Type B pancreatic cell (in vitro differentiated cells): Measurements from ENCODE around the gene SOCS7. TPM values are rescaled to one million over a fixed set of nuclear protein-coding genes. Genes with fewer than 3 reads are reported as not detected.

ENCODE experiments used
- DNase-seq: peaks from one replicate; pipeline ENCODE4 v3.0.0; 2021; ENCODE audit warnings: mixed read lengths; ENCODE audit not compliant: unreplicated experiment; ENCODE audit errors: extremely low spot score
- H3K27ac Mint-ChIP-seq: 2 replicates; pipeline ENCODE4 v1.8.0; 2021; ENCODE audit warnings: mild to moderate bottlenecking, mixed read lengths
- H3K27me3 Mint-ChIP-seq: 2 replicates; pipeline ENCODE4 v1.8.0; 2021; ENCODE audit warnings: mixed read lengths
- H3K36me3 Mint-ChIP-seq: 2 replicates; pipeline ENCODE4 v1.8.0; 2021; ENCODE audit warnings: mixed read lengths
- H3K4me1 Mint-ChIP-seq: one replicate; pipeline ENCODE4 v1.8.0; 2021; ENCODE audit warnings: mixed read lengths; ENCODE audit not compliant: unreplicated experiment
- H3K4me3 Mint-ChIP-seq: 2 replicates; pipeline ENCODE4 v1.8.0; 2021; ENCODE audit warnings: mild to moderate bottlenecking, mixed read lengths
- H3K9me3 Mint-ChIP-seq: 2 replicates; pipeline ENCODE4 v1.8.0; 2021; ENCODE audit warnings: mixed read lengths
- CTCF ChIP-seq: fragments of 200-600 bp; sonication (generic); conservative IDR thresholded peaks from 2 replicates; pipeline ENCODE4 v1.5.0; 2021; ENCODE audit warnings: antibody characterized with exemption, mild to moderate bottlenecking
- total RNA-seq: library from RNA; stranded (reverse); gene quantifications from 2 replicates; pipeline ENCODE4 v1.2.1, GENCODE V29; 2021; ENCODE audit warnings: low replicate concordance

Gene SOCS7
- total RNA-seq, 1 donor from 2014 or later, result 25.8 TPM

GRCh38 chr17:38451840-38452529 lies 100.3 kb downstream of the SOCS7 start:
- Mint-ChIP-seq H3K36me3 (peaks cover 8% of the 10 kb centered on the region), H3K9me3 (no peaks in the 10 kb centered on the region), H3K27me3 (peaks cover 32% of the 10 kb centered on the region)

GRCh38 chr17:38452719-38453118 lies 101.1 kb downstream of the SOCS7 start:
- Mint-ChIP-seq H3K27me3 (peaks cover 37% of the 10 kb centered on the region), H3K27ac (peak overlapping the region; percentile 98), H3K4me3 (peak overlapping the region; percentile 89), H3K4me1 (peaks cover 59% of the 10 kb centered on the region), H3K9me3 (no peaks in the 10 kb centered on the region), H3K36me3 (peaks cover 13% of the 10 kb centered on the region)
- DNase-seq, result no peak
- no peak for TF ChIP-seq CTCF

More at GRCh38 chr17:38451840-38452529, 100.3 kb downstream of the SOCS7 start:
- H3K4me1 Mint-ChIP-seq, result peaks cover 53% of the 10 kb centered on the region
- no peak for DNase-seq
- no peak for TF ChIP-seq CTCF
- peak overlapping the region; percentile 89 for H3K4me3 Mint-ChIP-seq
- peak overlapping the region; percentile 98 for H3K27ac Mint-ChIP-seq

GRCh38 chr17:38453951-38454421 lies 102.3 kb downstream of the SOCS7 start:
- no peak for TF ChIP-seq CTCF
- H3K36me3 Mint-ChIP-seq, result peaks cover 14% of the 10 kb centered on the region
- peaks cover 62% of the 10 kb centered on the region for H3K4me1 Mint-ChIP-seq
- peaks cover 37% of the 10 kb centered on the region for H3K27me3 Mint-ChIP-seq
- no peaks in the 10 kb centered on the region for H3K9me3 Mint-ChIP-seq
- peak overlapping the region; percentile 90 for H3K4me3 Mint-ChIP-seq
- H3K27ac Mint-ChIP-seq, result peak overlapping the region; percentile 95
- DNase-seq, result no peak

GRCh38 chr17:38454532-38454931 lies 102.9 kb downstream of the SOCS7 start:
- DNase-seq, result no peak
- peaks cover 14% of the 10 kb centered on the region for H3K36me3 Mint-ChIP-seq
- H3K4me3 Mint-ChIP-seq, result peak overlapping the region; percentile 90

More at GRCh38 chr17:38454532-38454931, 102.9 kb downstream of the SOCS7 start:
- H3K9me3 Mint-ChIP-seq, result no peaks in the 10 kb centered on the region
- peaks cover 61% of the 10 kb centered on the region for H3K4me1 Mint-ChIP-seq
- peaks cover 37% of the 10 kb centered on the region for H3K27me3 Mint-ChIP-seq
- peak overlapping the region; percentile 95 for H3K27ac Mint-ChIP-seq
- no peak for TF ChIP-seq CTCF

Other genes with a start within 250 kb of the SOCS7 start
- gene TBC1D3E, start 223.9 kb upstream of the SOCS7 start, total RNA-seq, result not detected in 2 replicates
- not detected in 2 replicates for gene TBC1D3, start 159.3 kb upstream of the SOCS7 start, total RNA-seq
- gene MRPL45, start 54.7 kb upstream of the SOCS7 start, total RNA-seq, result 37.3 and 47.1 TPM in 2 replicates
- 0.14 and 0.59 TPM in 2 replicates for gene GPR179, start 7.9 kb upstream of the SOCS7 start, total RNA-seq
- gene ARHGAP23, start 76.6 kb downstream of the SOCS7 start, total RNA-seq, result 114 and 333 TPM in 2 replicates